AG09309 (cell line): ENCODE measurements around the gene UQCRQ.

Experiments used
- DNase-seq: peaks from one replicate; pipeline ENCODE4 v3.0.0-alpha.2; 2010; ENCODE audit warnings: low read depth
- H3K4me3 ChIP-seq: 2 replicates; pipeline ENCODE4 v1.5.1; 2011; ENCODE audit warnings: mild to moderate bottlenecking, low read depth, low read length, moderate library complexity; ENCODE audit not compliant: control insufficient read depth
- TF ChIP-seq, protein P1 (sequence below): IDR thresholded peaks from 2 replicates; pipeline ENCODE4 v1.5.1; 2011; ENCODE audit warnings: mild to moderate bottlenecking, low read depth, low read length, inconsistent platforms; ENCODE audit not compliant: insufficient read depth, control insufficient read depth; ENCODE audit errors: missing control alignments

The UQCRQ gene

DNA sequence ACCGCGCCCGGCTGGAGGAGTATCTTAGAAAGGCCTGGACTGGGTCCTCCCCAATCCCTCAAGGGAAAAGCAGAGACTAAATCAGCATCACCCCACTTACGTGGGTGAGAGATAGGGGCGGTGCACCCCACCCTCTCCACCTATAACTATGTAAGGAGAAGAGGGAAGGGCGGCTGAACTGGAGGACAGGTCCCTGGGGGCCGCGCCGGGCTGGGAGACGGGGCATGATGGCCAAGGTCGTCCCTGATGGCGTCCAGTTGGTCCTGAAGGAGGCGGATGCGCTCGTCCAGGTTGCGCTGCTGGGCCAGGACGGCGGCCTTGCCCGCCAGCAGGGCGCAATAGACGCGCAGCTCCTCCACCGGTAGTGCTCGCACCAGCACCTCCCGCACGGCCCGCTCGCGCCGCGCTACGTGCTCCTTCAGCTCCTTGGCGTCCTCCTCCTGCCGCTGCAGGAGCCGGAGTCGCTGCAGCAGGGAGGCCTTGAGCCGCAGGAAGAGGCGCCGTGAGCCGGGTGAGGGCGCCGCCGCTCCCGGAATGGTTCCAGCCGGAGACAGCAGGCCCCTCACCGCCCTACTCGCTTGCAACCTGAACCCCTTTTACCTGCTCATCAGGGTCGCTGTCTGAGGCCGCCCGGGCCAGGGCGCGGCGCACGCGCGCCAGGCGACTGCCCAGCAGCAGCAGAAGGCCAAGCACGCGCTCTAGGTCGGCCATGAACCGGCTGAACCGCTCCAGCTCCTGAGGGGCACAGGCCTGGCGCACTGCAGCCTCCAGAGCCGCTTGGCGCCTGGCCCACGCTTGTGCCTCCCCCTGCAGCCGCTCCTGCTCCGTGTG lies 43.6 kb upstream of the UQCRQ start:
- no peak overlapping the region for H3K4me3 ChIP-seq
- TF ChIP-seq, protein P1, sequence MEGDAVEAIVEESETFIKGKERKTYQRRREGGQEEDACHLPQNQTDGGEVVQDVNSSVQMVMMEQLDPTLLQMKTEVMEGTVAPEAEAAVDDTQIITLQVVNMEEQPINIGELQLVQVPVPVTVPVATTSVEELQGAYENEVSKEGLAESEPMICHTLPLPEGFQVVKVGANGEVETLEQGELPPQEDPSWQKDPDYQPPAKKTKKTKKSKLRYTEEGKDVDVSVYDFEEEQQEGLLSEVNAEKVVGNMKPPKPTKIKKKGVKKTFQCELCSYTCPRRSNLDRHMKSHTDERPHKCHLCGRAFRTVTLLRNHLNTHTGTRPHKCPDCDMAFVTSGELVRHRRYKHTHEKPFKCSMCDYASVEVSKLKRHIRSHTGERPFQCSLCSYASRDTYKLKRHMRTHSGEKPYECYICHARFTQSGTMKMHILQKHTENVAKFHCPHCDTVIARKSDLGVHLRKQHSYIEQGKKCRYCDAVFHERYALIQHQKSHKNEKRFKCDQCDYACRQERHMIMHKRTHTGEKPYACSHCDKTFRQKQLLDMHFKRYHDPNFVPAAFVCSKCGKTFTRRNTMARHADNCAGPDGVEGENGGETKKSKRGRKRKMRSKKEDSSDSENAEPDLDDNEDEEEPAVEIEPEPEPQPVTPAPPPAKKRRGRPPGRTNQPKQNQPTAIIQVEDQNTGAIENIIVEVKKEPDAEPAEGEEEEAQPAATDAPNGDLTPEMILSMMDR: no peak
- no peak for DNase-seq

DNA sequence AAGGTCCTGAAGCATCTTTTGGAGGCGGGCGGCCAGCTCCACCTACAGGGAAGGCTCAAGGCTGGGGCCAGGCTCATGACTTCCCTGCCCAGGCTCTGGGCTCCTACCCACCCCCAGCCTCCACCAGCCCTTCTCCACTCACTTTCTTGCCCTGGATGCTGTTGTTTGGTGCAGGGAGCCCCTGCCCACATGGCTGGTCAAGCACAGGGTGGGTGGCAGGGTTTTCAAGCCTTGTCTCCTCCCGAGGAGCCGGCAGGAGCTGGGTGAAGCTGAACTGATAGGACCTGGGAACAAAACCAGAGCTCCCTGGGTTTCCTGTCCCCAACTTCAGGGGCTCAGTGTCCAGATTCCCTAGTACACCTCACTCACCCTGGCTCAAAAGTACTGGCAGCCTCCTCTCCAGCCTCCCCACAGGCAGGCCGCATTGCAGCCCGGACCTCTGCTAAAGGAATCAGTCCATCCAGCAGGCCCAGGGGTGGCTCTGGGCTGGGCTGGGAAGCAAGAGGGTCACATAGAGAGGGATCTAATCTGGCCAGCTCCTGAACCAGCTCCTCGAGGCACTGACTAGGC lies 42.9 kb upstream of the UQCRQ start:
- no peak for DNase-seq
- TF ChIP-seq, protein P1: no peak
- no peak overlapping the region for H3K4me3 ChIP-seq

DNA sequence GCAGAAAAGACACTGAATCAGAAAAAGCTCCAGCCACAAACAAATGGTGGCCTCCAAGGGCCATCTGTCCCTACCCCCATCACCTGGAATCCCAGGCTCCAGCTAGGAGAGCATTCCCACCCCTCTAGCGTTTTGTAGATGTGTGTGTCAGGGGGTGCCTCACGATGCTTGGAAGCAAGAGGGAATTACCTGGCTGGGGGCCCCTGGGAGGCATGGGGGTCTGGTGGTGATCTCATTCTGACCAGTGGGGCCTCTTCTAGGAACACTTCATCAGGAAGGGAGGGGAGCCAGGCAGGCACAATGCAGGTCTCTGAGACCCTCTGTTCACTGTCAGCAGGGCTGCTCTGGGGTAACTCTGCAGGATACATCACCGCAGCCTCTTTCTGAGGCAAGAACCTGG lies 42.0 kb upstream of the UQCRQ start:
- H3K4me3 ChIP-seq: no peak overlapping the region
- no peak for DNase-seq
- TF ChIP-seq, protein P1: no peak

DNA sequence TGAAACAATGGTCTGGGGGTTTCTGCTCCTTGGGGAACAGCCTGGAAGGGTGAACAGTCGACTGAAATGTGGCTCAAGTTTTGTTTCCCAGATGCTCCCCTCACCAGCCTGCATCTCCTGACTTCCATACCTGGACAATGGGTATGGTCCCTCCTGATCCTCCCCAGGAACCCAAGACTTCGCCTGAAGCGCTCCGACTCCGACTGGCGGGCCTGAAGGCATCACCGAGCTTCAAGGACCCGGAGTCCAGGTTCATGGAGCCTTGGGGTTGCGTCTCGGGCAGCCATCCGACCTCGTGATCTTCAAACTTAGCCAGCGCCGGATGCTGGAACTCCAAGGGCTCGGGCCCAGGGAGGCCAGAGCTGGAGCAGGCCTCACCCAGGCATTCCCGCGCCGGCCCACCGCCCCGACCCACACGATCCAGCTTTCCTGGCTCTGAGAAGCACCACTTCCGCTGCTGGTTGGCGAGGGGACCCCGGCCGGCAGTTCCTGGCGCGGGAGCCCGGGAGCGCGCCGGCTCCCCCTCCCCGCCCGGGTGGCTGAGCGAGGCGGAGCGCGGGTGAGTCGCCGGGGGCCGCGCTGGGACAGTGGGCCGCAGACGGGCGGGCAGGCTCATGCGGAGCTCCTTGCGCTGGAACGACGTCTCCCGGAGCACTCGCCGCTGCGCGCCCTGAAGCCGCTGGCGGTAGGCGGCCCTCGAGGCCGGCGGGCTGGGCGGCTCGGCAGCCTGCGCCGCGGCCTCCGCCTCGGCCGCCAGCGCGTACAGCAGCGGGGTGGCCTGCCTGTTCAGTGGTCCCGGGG lies 41.2 kb upstream of the UQCRQ start:
- no peak overlapping the region for H3K4me3 ChIP-seq
- no peak for DNase-seq
- TF ChIP-seq, protein P1: no peak

DNA sequence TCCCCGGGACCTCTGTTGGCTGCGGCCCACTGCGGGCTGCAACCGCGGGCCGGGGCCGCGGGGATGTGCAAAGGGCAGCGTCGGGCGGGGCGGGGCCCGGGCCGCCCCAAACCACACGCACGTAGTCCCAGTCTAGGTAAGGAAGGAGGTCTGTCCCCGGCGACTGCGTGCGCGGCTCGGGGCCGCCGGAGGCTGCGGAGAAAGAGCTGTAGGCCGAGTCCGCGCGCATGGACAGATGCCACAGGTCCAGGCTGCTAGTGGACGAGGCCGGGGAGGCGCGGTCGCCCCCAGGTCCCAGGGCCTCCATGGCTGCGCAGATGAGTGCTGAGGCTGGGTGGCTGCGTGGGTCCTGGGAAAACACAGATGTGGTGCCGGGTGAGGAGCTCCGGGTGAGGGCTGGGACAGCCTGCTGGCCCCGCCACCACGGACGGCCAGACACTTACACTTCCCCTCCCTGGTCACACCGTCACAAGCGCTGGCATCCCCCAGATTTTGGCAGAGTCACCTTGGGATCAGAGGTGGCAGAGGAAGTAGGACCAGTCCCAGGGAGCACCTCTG lies 40.5 kb upstream of the UQCRQ start:
- DNase-seq: no peak
- TF ChIP-seq, protein P1: no peak
- no peak overlapping the region for H3K4me3 ChIP-seq

DNA sequence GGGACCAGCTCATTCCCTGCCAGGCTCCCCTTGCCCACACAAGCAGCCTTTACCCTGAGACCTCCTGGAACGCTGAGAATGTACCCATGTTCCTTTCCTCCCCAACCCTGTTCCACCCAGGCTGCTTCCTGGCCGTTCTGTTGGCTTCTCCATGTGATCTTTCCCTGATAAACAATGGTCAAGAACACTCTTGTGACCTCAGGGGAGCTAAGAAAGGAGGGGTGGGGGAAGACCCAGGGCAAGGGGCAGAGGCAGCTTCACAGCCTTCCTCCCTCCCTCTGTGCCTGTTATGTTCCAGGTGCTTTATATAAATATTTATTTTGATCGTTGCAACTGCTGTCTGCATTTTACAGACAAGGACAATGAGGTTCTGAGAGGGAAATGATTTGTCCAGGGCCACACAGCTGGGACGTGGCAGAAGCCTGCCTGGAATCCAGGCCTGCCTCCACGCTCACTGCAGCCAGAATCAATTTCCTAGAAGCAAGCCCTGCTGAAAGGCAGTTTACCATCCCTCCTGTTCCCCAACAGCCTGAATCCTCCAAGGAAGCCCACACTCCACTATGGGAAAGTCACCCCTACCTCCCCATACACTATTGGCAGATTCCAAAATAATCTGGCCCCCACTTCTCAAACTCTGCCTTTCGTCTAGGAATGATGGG lies 39.9 kb upstream of the UQCRQ start:
- no peak for DNase-seq
- no peak overlapping the region for H3K4me3 ChIP-seq
- TF ChIP-seq, protein P1: no peak
